GM11168 (cell line): Measurements from ENCODE around the gene RILPL2.
"Not testable (repeated sequence)": the region's sequence is repeated elsewhere in the genome, so short reads cannot be mapped to it uniquely, and the experiment has no call there.

Experiments used
- in situ Hi-C: fragments of 300-500 bp; cut with MboI; formaldehyde crosslinking; loops from one replicate; pipeline ENCODE4 v1.12.0; 2022; ENCODE audit warnings: low sequenced_read_pairs; ENCODE audit not compliant: unreplicated experiment

RILPL2 gene

GRCh38 chr12:123409284-123410040 lies 27.0 kb downstream of the RILPL2 start:
- in situ Hi-C loops, result not testable (repeated sequence)

- in situ Hi-C loops, result not testable (repeated sequence)
These were observed 27.9 kb downstream of the RILPL2 start for GRCh38 chr12:123408619-123409018.

- in situ Hi-C loops, result not testable (repeated sequence)
These were observed 28.6 kb downstream of the RILPL2 start for GRCh38 chr12:123407934-123408333.

- in situ Hi-C loops, result not testable (repeated sequence)
These were observed 29.2 kb downstream of the RILPL2 start for GRCh38 chr12:123407269-123407668.

GRCh38 chr12:123404581-123404980 lies 31.9 kb downstream of the RILPL2 start:
- in situ Hi-C loops, result no loop called here

- in situ Hi-C loops, result no loop called here
These were observed 34.5 kb downstream of the RILPL2 start for GRCh38 chr12:123401753-123402683.

- in situ Hi-C loops, result no loop called here
These were observed 37.2 kb downstream of the RILPL2 start for GRCh38 chr12:123399255-123399617.

GRCh38 chr12:123398550-123399254 lies 37.8 kb downstream of the RILPL2 start:
- in situ Hi-C loops, result no loop called here

GRCh38 chr12:123398177-123398549 lies 38.3 kb downstream of the RILPL2 start:
- in situ Hi-C loops, result no loop called here

- in situ Hi-C loops, result no loop called here
These were observed 39.1 kb downstream of the RILPL2 start for GRCh38 chr12:123397400-123397799.

- in situ Hi-C loops, result no loop called here
These were observed 39.5 kb downstream of the RILPL2 start for GRCh38 chr12:123396954-123397353.

GRCh38 chr12:123396543-123396942 lies 39.9 kb downstream of the RILPL2 start:
- in situ Hi-C loops, result no loop called here

- in situ Hi-C loops, result no loop called here
These were observed 41.2 kb downstream of the RILPL2 start for GRCh38 chr12:123395236-123395635.

GRCh38 chr12:123393747-123394146 lies 42.7 kb downstream of the RILPL2 start:
- in situ Hi-C loops, result no loop called here

- in situ Hi-C loops, result no loop called here
These were observed 44.7 kb downstream of the RILPL2 start for GRCh38 chr12:123391546-123392343.

- in situ Hi-C loops, result no loop called here
These were observed 45.7 kb downstream of the RILPL2 start for GRCh38 chr12:123390498-123391426.

- in situ Hi-C loops, result no loop called here
These were observed 46.7 kb downstream of the RILPL2 start for GRCh38 chr12:123389560-123390351.

GRCh38 chr12:123388951-123389559 lies 47.4 kb downstream of the RILPL2 start:
- in situ Hi-C loops, result no loop called here
